HEK293 (cell line): Measurements from ENCODE around the gene PMFBP1.

ENCODE experiments used
- BCL6B ChIP-seq: fragments of 450-650 bp; formaldehyde crosslinking; IDR thresholded peaks from 2 replicates; pipeline ENCODE4 v1.5.1; 2017; ENCODE audit warnings: missing biosample characterization, missing genetic modification characterization
- GLIS2 ChIP-seq: fragments of 450-650 bp; formaldehyde crosslinking; IDR thresholded peaks from 2 replicates; pipeline ENCODE4 v1.5.1; 2016; ENCODE audit warnings: missing biosample characterization, missing genetic modification characterization
- MZF1 ChIP-seq: fragments of 450-650 bp; formaldehyde crosslinking; IDR thresholded peaks from 2 replicates; pipeline ENCODE4 v1.5.1; 2017; ENCODE audit warnings: missing biosample characterization, missing genetic modification characterization, borderline replicate concordance
- RBAK ChIP-seq: fragments of 450-650 bp; formaldehyde crosslinking; IDR thresholded peaks from 2 replicates; pipeline ENCODE4 v1.5.1; 2016; ENCODE audit warnings: missing biosample characterization, missing genetic modification characterization
- SALL2 ChIP-seq: fragments of 450-650 bp; formaldehyde crosslinking; IDR thresholded peaks from 2 replicates; pipeline ENCODE4 v1.5.0; 2017; ENCODE audit warnings: missing biosample characterization, mild to moderate bottlenecking, missing genetic modification characterization, borderline replicate concordance
- SCRT1 ChIP-seq: fragments of 450-650 bp; formaldehyde crosslinking; IDR thresholded peaks from 2 replicates; pipeline ENCODE4 v1.5.1; 2016; ENCODE audit warnings: missing biosample characterization, missing genetic modification characterization, borderline replicate concordance
- SCRT2 ChIP-seq: fragments of 450-650 bp; formaldehyde crosslinking; IDR thresholded peaks from 2 replicates; pipeline ENCODE4 v1.5.1; 2016; ENCODE audit warnings: missing biosample characterization, missing genetic modification characterization
- SP7 ChIP-seq: fragments of 450-650 bp; formaldehyde crosslinking; IDR thresholded peaks from 2 replicates; pipeline ENCODE4 v1.5.1; 2016; ENCODE audit warnings: missing biosample characterization, missing genetic modification characterization
- TRIM28 ChIP-seq: IDR thresholded peaks from 2 replicates; pipeline ENCODE4 v1.6.1; 2011; ENCODE audit warnings: low read length, control low read depth, borderline replicate concordance
- ZBTB21 ChIP-seq: fragments of 450-650 bp; formaldehyde crosslinking; IDR thresholded peaks from 2 replicates; pipeline ENCODE4 v1.5.1; 2017; ENCODE audit warnings: missing biosample characterization, missing genetic modification characterization
- ZEB2 ChIP-seq: fragments of 450-650 bp; formaldehyde crosslinking; IDR thresholded peaks from 2 replicates; pipeline ENCODE4 v1.5.1; 2016; ENCODE audit warnings: missing biosample characterization, missing genetic modification characterization
- ZFHX2 ChIP-seq: fragments of 450-650 bp; formaldehyde crosslinking; conservative IDR thresholded peaks from 2 replicates; pipeline ENCODE4 v1.5.1; 2016; ENCODE audit warnings: missing biosample characterization, missing genetic modification characterization
- ZNF146 ChIP-seq: fragments of 450-650 bp; formaldehyde crosslinking; IDR thresholded peaks from 2 replicates; pipeline ENCODE4 v1.5.1; 2016; ENCODE audit warnings: missing biosample characterization, missing genetic modification characterization
- ZNF157 ChIP-seq: fragments of 450-650 bp; formaldehyde crosslinking; IDR thresholded peaks from 2 replicates; pipeline ENCODE4 v1.5.1; 2016; ENCODE audit warnings: missing biosample characterization, missing genetic modification characterization
- ZNF211 ChIP-seq: fragments of 450-650 bp; formaldehyde crosslinking; IDR thresholded peaks from 2 replicates; pipeline ENCODE4 v1.5.1; 2016; ENCODE audit warnings: low read depth, missing biosample characterization, missing genetic modification characterization
- ZNF248 ChIP-seq: fragments of 450-650 bp; formaldehyde crosslinking; IDR thresholded peaks from 2 replicates; pipeline ENCODE4 v1.5.1; 2017; ENCODE audit warnings: missing biosample characterization, missing genetic modification characterization
- ZNF266 ChIP-seq: fragments of 450-650 bp; formaldehyde crosslinking; IDR thresholded peaks from 2 replicates; pipeline ENCODE4 v1.5.1; 2016; ENCODE audit warnings: missing biosample characterization, missing genetic modification characterization, low read depth
- ZNF274 ChIP-seq, 2 experiments: fragments of 200-500 bp in 1 of 2; fragments of 450-650 bp in 1 of 2; sonication (Bioruptor generic) in 1 of 2; formaldehyde crosslinking in 1 of 2; IDR thresholded peaks; 2 replicates each; pipeline versions ENCODE4 v1.5.1 to v1.6.1; 2014 to 2016; ENCODE audit warnings: borderline replicate concordance in 1 of 2, inconsistent platforms in 1 of 2, low read length in 1 of 2, missing biosample characterization in 1 of 2, missing genetic modification characterization in 1 of 2
- ZNF350 ChIP-seq: fragments of 450-650 bp; formaldehyde crosslinking; IDR thresholded peaks from 2 replicates; pipeline ENCODE4 v1.5.0; 2017; ENCODE audit warnings: missing biosample characterization, mild to moderate bottlenecking, missing genetic modification characterization
- ZNF366 ChIP-seq: fragments of 450-650 bp; formaldehyde crosslinking; conservative IDR thresholded peaks from 2 replicates; pipeline ENCODE4 v1.5.1; 2016; ENCODE audit warnings: missing biosample characterization, missing genetic modification characterization
- ZNF37A ChIP-seq: fragments of 450-650 bp; IDR thresholded peaks from 2 replicates; pipeline ENCODE4 v1.5.1; 2018; ENCODE audit warnings: missing biosample characterization, missing genetic modification characterization
- ZNF530 ChIP-seq: fragments of 450-650 bp; formaldehyde crosslinking; IDR thresholded peaks from 2 replicates; pipeline ENCODE4 v1.5.1; 2016; ENCODE audit warnings: low read depth, missing biosample characterization, missing genetic modification characterization
- ZNF544 ChIP-seq: fragments of 450-650 bp; formaldehyde crosslinking; IDR thresholded peaks from 2 replicates; pipeline ENCODE4 v1.5.0; 2017; ENCODE audit warnings: missing biosample characterization, missing genetic modification characterization
- ZNF610 ChIP-seq: fragments of 450-650 bp; formaldehyde crosslinking; IDR thresholded peaks from 2 replicates; pipeline ENCODE4 v1.5.1; 2016; ENCODE audit warnings: missing biosample characterization, missing genetic modification characterization, borderline replicate concordance
- ZNF624 ChIP-seq: fragments of 450-650 bp; formaldehyde crosslinking; IDR thresholded peaks from 2 replicates; pipeline ENCODE4 v1.5.1; 2017; ENCODE audit warnings: missing biosample characterization, missing genetic modification characterization
- ZNF654 ChIP-seq: fragments of 450-650 bp; formaldehyde crosslinking; IDR thresholded peaks from 2 replicates; pipeline ENCODE4 v1.5.1; 2016; ENCODE audit warnings: low read depth, missing biosample characterization, missing genetic modification characterization
- ZNF664 ChIP-seq: fragments of 450-650 bp; formaldehyde crosslinking; IDR thresholded peaks from 2 replicates; pipeline ENCODE4 v1.5.1; 2016; ENCODE audit warnings: missing biosample characterization, missing genetic modification characterization
- ZNF692 ChIP-seq: fragments of 450-650 bp; formaldehyde crosslinking; IDR thresholded peaks from 2 replicates; pipeline ENCODE4 v1.5.1; 2016; ENCODE audit warnings: missing biosample characterization, missing genetic modification characterization
- ZNF701 ChIP-seq: fragments of 450-650 bp; formaldehyde crosslinking; IDR thresholded peaks from 2 replicates; pipeline ENCODE4 v1.5.1; 2016; ENCODE audit warnings: missing biosample characterization, missing genetic modification characterization
- ZNF76 ChIP-seq: fragments of 450-650 bp; formaldehyde crosslinking; IDR thresholded peaks from 2 replicates; pipeline ENCODE4; 2016; ENCODE audit warnings: low read depth, missing biosample characterization, missing genetic modification characterization, borderline replicate concordance
- ZXDB ChIP-seq: fragments of 450-650 bp; formaldehyde crosslinking; IDR thresholded peaks from 2 replicates; pipeline ENCODE4 v1.5.1; 2016; ENCODE audit warnings: missing biosample characterization, missing genetic modification characterization
- TF ChIP-seq, protein P1 (sequence below): fragments of 450-650 bp; formaldehyde crosslinking; optimal IDR thresholded peaks from 2 replicates; pipeline ENCODE3; 2016; ENCODE audit warnings: missing biosample characterization, mild to moderate bottlenecking, missing genetic modification characterization

PMFBP1 gene

DNA sequence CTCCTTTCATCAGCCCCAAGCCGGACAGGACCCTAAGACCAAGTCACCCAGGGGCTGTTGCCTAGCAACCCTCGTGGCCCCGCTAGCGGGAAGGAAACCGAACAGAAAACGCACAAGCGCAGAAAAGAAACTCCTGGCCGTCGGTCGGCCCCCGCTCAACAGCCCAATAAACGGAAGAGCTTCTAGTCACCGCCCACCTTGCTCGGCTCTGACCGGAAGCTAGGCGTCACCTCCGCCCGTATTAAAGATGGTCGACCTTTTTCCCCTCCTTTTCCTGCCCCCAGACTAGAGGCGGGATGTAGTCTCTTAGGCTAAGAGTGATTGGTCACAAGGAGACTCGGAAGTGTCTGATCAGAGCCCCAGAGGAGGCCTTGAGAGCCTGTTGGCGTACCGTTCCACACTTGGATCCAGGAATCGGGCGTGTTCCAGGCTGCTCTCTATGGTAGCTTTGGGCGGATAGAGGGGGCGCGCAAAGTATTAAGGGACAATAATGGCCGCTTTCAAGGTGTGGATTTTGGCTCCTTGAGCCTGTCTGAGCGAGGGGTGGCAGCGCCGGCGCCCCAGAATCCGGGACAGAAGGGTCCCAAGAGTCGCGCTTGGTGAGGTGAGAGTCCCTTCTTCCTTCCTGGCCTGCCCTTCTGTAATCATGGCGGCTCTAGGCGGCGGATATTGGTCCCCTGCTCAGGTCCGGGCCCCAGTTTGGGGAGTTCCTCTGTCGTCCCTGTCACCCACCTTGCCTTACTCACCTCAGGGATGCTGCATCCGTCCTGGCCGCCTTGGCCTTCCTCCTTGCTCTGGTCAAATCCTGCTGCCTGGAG lies 78.3 kb downstream of the PMFBP1 start, which contains the start of the genes DHX38 and TXNL4B (continued):
- TF ChIP-seq ZNF624 (tag by site-specific recombination) (no peak), ZNF76 (tag by site-specific recombination) (peak; percentile 94), ZNF610 (tag by site-specific recombination) (no peak), RBAK (tag by site-specific recombination) (no peak), ZNF654 (tag by site-specific recombination) (no peak), SP7 (tag by site-specific recombination) (0 out of 2 replicates have a peak, but pooled peaks have one; percentile 24), SCRT1 (tag by site-specific recombination) (no peak), ZNF664 (tag by site-specific recombination) (no peak), ZNF530 (tag by site-specific recombination) (no peak), SCRT2 (tag by site-specific recombination) (peak; percentile 81), ZNF544 (tag by site-specific recombination) (no peak), ZNF248 (tag by site-specific recombination) (no peak), ZNF211 (tag by site-specific recombination) (no peak), ZNF266 (no peak), ZNF146 (tag by site-specific recombination) (no peak), ZNF37A (tag by site-specific recombination) (no peak), ZBTB21 (tag by site-specific recombination) (no peak), MZF1 (tag by site-specific recombination) (no peak), ZXDB (peak; percentile 83), ZEB2 (no peak), BCL6B (tag by site-specific recombination) (no peak), TRIM28 (no peak), ZNF701 (tag by site-specific recombination) (no peak), GLIS2 (tag by site-specific recombination) (no peak), ZNF366 (tag by site-specific recombination) (peak; percentile 68; the same call in 1 of the 2 replicates), ZNF274 (IDR thresholded peaks at IDR 0.05; ENCODE audit: low read length) (no peak), ZNF274 (tag by site-specific recombination; IDR thresholded peaks at IDR 0.05; ENCODE audit: borderline replicate concordance) (no peak), ZFHX2 (tag by site-specific recombination) (peak; percentile 51), SALL2 (tag by site-specific recombination) (no peak), ZNF350 (tag by site-specific recombination) (no peak), ZNF692 (tag by site-specific recombination) (peak; percentile 33; the same call in 1 of the 2 replicates), ZNF157 (tag by site-specific recombination) (no peak)
- TF ChIP-seq, protein P1, sequence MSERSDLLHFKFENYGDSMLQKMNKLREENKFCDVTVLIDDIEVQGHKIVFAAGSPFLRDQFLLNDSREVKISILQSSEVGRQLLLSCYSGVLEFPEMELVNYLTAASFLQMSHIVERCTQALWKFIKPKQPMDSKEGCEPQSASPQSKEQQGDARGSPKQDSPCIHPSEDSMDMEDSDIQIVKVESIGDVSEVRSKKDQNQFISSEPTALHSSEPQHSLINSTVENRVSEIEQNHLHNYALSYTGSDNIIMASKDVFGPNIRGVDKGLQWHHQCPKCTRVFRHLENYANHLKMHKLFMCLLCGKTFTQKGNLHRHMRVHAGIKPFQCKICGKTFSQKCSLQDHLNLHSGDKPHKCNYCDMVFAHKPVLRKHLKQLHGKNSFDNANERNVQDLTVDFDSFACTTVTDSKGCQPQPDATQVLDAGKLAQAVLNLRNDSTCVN (tag by site-specific recombination) = peak; percentile 22
